OCI-LY1 (cell line): Measurements from ENCODE around the gene DUSP22.

Experiments
- H2AFZ ChIP-seq: fragments of 200-600 bp; sonication (generic), shearing (Covaris generic); 2 replicates; pipeline ENCODE4 v1.6.0; 2014; ENCODE audit warnings: antibody characterized with exemption, mild to moderate bottlenecking, low read length
- H3F3A ChIP-seq: fragments of 200-600 bp; sonication (generic), shearing (Covaris generic); 2 replicates; pipeline ENCODE4 v1.6.0; 2014; ENCODE audit warnings: mild to moderate bottlenecking, antibody characterized with exemption, low read length, moderate library complexity; ENCODE audit not compliant: insufficient read depth
- H3K27ac ChIP-seq: fragments of 200-600 bp; sonication (generic); 2 replicates; pipeline ENCODE4 v1.5.1; 2014; ENCODE audit warnings: low read length, mixed run types, mild to moderate bottlenecking, low read depth; ENCODE audit not compliant: poor library complexity, severe bottlenecking
- H3K27me3 ChIP-seq: fragments of 200-600 bp; sonication (generic); 2 replicates; pipeline ENCODE4 v1.6.0; 2014; ENCODE audit warnings: antibody characterized with exemption, mild to moderate bottlenecking, low read length, moderate library complexity; ENCODE audit not compliant: insufficient read depth
- H3K36me3 ChIP-seq: fragments of 200-600 bp; sonication (generic); 2 replicates; pipeline ENCODE4 v1.6.1; 2014; ENCODE audit warnings: mild to moderate bottlenecking, antibody characterized with exemption, low read length, moderate library complexity, mixed read lengths; ENCODE audit not compliant: insufficient read depth
- H3K4me1 ChIP-seq: fragments of 200-600 bp; sonication (generic); 2 replicates; pipeline ENCODE4 v1.5.1; 2014; ENCODE audit warnings: mild to moderate bottlenecking, low read length, moderate library complexity; ENCODE audit not compliant: insufficient read depth, severe bottlenecking
- H3K4me2 ChIP-seq: fragments of 200-600 bp; sonication (generic), shearing (Covaris generic); 2 replicates; pipeline ENCODE4 v1.6.1; 2014; ENCODE audit warnings: low read length
- H3K4me3 ChIP-seq: fragments of 200-600 bp; sonication (generic); 2 replicates; pipeline ENCODE4 v1.5.1; 2014; ENCODE audit warnings: low read length, low read depth, mild to moderate bottlenecking, mixed read lengths; ENCODE audit not compliant: poor library complexity, severe bottlenecking
- H3K79me2 ChIP-seq: fragments of 200-600 bp; shearing (Covaris generic); 2 replicates; pipeline ENCODE4 v1.6.1; 2016; ENCODE audit warnings: mixed run types, low read length, mixed read lengths; ENCODE audit not compliant: insufficient read depth
- H3K9ac ChIP-seq: fragments of 200-600 bp; sonication (generic), shearing (Covaris generic); 2 replicates; pipeline ENCODE4 v1.6.1; 2014; ENCODE audit warnings: mild to moderate bottlenecking, low read length, mixed read lengths
- H3K9me2 ChIP-seq: fragments of 200-600 bp; sonication (generic), shearing (Covaris generic); 2 replicates; pipeline ENCODE4 v1.6.1; 2014; ENCODE audit warnings: low read depth, mild to moderate bottlenecking, low read length, mixed read lengths
- H3K9me3 ChIP-seq: fragments of 200-600 bp; shearing (Covaris generic); 2 replicates; pipeline ENCODE4 v1.6.1; 2014; ENCODE audit warnings: low read length, mixed read lengths
- H4K20me1 ChIP-seq: fragments of 200-600 bp; sonication (generic), shearing (Covaris generic); 2 replicates; pipeline ENCODE4 v1.6.0; 2016; ENCODE audit warnings: mild to moderate bottlenecking, low read length; ENCODE audit not compliant: insufficient read depth
- CTCF ChIP-seq: fragments of 200-600 bp; sonication (generic), shearing (Covaris generic); IDR thresholded peaks from 2 replicates; pipeline ENCODE4 v1.5.1; 2017; ENCODE audit warnings: mild to moderate bottlenecking, antibody characterized with exemption, low read length, moderate library complexity, mixed read lengths
- EZH2 ChIP-seq: fragments of 200-600 bp; sonication (generic), shearing (Covaris generic); IDR thresholded peaks from 2 replicates; pipeline ENCODE4 v1.8.0; 2017; ENCODE audit warnings: borderline replicate concordance, mixed run types, mild to moderate bottlenecking, antibody characterized with exemption, low read length, moderate library complexity, mixed read lengths

DUSP22 gene

GRCh38 chr6:342832-343179 is 50.5 kb downstream of the DUSP22 start:
- no peaks in the 10 kb centered on the region for H3K9me3 ChIP-seq
- no peaks in the 10 kb centered on the region for H3K79me2 ChIP-seq
- no peaks in the 10 kb centered on the region for H3F3A ChIP-seq
- TF ChIP-seq EZH2 (no peak), CTCF (no peak)
- H2AFZ ChIP-seq = no peak overlapping the region
- H3K9ac ChIP-seq = no peak overlapping the region
- H3K4me2 ChIP-seq = no peak overlapping the region
- peaks cover 14% of the 10 kb centered on the region for H3K4me1 ChIP-seq
- no peaks in the 10 kb centered on the region for H4K20me1 ChIP-seq
- no peaks in the 10 kb centered on the region for H3K9me2 ChIP-seq
- H3K27me3 ChIP-seq = no peaks in the 10 kb centered on the region
- H3K27ac ChIP-seq = no peak overlapping the region
- H3K4me3 ChIP-seq = no peak overlapping the region
- no peaks in the 10 kb centered on the region for H3K36me3 ChIP-seq

GRCh38 chr6:343226-343935 is 51.1 kb downstream of the DUSP22 start:
- no peak overlapping the region for H2AFZ ChIP-seq
- no peaks in the 10 kb centered on the region for H3K27me3 ChIP-seq
- no peaks in the 10 kb centered on the region for H3K36me3 ChIP-seq
- H3K79me2 ChIP-seq = no peaks in the 10 kb centered on the region
- no peak overlapping the region for H3K27ac ChIP-seq
- no peaks in the 10 kb centered on the region for H3K9me3 ChIP-seq
- H3K4me3 ChIP-seq = no peak overlapping the region
- no peaks in the 10 kb centered on the region for H3F3A ChIP-seq
- H3K9ac ChIP-seq = no peak overlapping the region
- H3K9me2 ChIP-seq = no peaks in the 10 kb centered on the region
- no peaks in the 10 kb centered on the region for H4K20me1 ChIP-seq
- TF ChIP-seq EZH2 = no peak
- no peak for TF ChIP-seq CTCF
- peaks cover 20% of the 10 kb centered on the region for H3K4me1 ChIP-seq
- no peak overlapping the region for H3K4me2 ChIP-seq

- Histone ChIP-seq H3K9ac (no peak overlapping the region), H3K4me1 (peaks cover 28% of the 10 kb centered on the region), H3K27me3 (no peaks in the 10 kb centered on the region), H3K9me2 (no peaks in the 10 kb centered on the region), H3K9me3 (no peaks in the 10 kb centered on the region), H3K79me2 (no peaks in the 10 kb centered on the region), H3K27ac (no peak overlapping the region), H3K36me3 (no peaks in the 10 kb centered on the region), H4K20me1 (no peaks in the 10 kb centered on the region), H3K4me3 (no peak overlapping the region), H2AFZ (no peak overlapping the region), H3K4me2 (no peak overlapping the region), H3F3A (no peaks in the 10 kb centered on the region)
- TF ChIP-seq CTCF = no peak
- TF ChIP-seq EZH2 = no peak
These were observed 51.9 kb downstream of the DUSP22 start for GRCh38 chr6:343960-344815.
